SU-DHL-6 (cell line): ENCODE data around the gene CUL7.

Experiments
- H2AFZ ChIP-seq: fragments of 200-600 bp; sonication (generic); 2 replicates; pipeline ENCODE4 v1.6.1; 2014; ENCODE audit warnings: low read depth, mild to moderate bottlenecking, moderate library complexity, mixed read lengths, antibody characterized with exemption, low read length; ENCODE audit not compliant: severe bottlenecking
- H3F3A ChIP-seq: fragments of 200-600 bp; shearing (Covaris generic); 2 replicates; pipeline ENCODE4 v1.6.0; 2016; ENCODE audit warnings: antibody characterized with exemption, mild to moderate bottlenecking; ENCODE audit not compliant: insufficient read depth
- H3K27ac ChIP-seq: fragments of 200-600 bp; sonication (generic); 2 replicates; pipeline ENCODE4 v1.5.1; 2016; ENCODE audit warnings: low read depth, mild to moderate bottlenecking, low read length, moderate library complexity, mixed read lengths
- H3K27me3 ChIP-seq: fragments of 200-600 bp; sonication (generic), shearing (Covaris generic); 2 replicates; pipeline ENCODE4 v1.6.0; 2014; ENCODE audit warnings: mild to moderate bottlenecking, low read length
- H3K36me3 ChIP-seq: fragments of 200-600 bp; sonication (generic); 2 replicates; pipeline ENCODE4 v1.6.1; 2014; ENCODE audit warnings: mild to moderate bottlenecking, low read length, mixed read lengths
- H3K4me2 ChIP-seq: fragments of 300-600, 200-600 bp; shearing (Covaris generic), sonication (generic); 2 replicates; pipeline ENCODE4 v1.6.0; 2014; ENCODE audit warnings: low read length, low read depth, mild to moderate bottlenecking; ENCODE audit not compliant: poor library complexity, severe bottlenecking
- H3K4me3 ChIP-seq: fragments of 200-600 bp; sonication (generic); 2 replicates; pipeline ENCODE4 v1.5.1; 2014; ENCODE audit warnings: antibody characterized with exemption, low read length, mild to moderate bottlenecking, mixed read lengths; ENCODE audit not compliant: insufficient read depth, poor library complexity, severe bottlenecking
- H3K79me2 ChIP-seq: fragments of 200-600 bp; sonication (generic); 2 replicates; pipeline ENCODE4 v1.6.1; 2014; ENCODE audit warnings: mild to moderate bottlenecking, low read length, moderate library complexity; ENCODE audit not compliant: insufficient read depth
- H3K9ac ChIP-seq: fragments of 200-600 bp; sonication (generic); 2 replicates; pipeline ENCODE4 v1.7.0; 2014; ENCODE audit warnings: mild to moderate bottlenecking, low read length
- H3K9me2 ChIP-seq: fragments of 200-600 bp; sonication (generic); replicated peaks from 2 replicates; pipeline ENCODE4 v1.6.1; 2014; ENCODE audit warnings: low read length; ENCODE audit not compliant: insufficient read depth
- H3K9me3 ChIP-seq: fragments of 200-600 bp; sonication (generic); 2 replicates; pipeline ENCODE4 v1.6.1; 2014; ENCODE audit warnings: low read length, mixed read lengths; ENCODE audit not compliant: insufficient read depth
- H4K20me1 ChIP-seq: fragments of 200-600 bp; sonication (generic); 2 replicates; pipeline ENCODE4 v1.6.1; 2014; ENCODE audit warnings: low read depth, mild to moderate bottlenecking, antibody characterized with exemption, low read length, moderate library complexity, mixed read lengths
- CTCF ChIP-seq: fragments of 200-600 bp; sonication (generic); IDR thresholded peaks from one replicate; pipeline ENCODE4 v1.5.1; 2017; ENCODE audit warnings: antibody characterized with exemption, mild to moderate bottlenecking, low read length, moderate library complexity; ENCODE audit not compliant: insufficient read depth, poor library complexity, severe bottlenecking
- EZH2phosphoT487 ChIP-seq: fragments of 200-600 bp; sonication (generic), shearing (Covaris generic); conservative IDR thresholded peaks from 2 replicates; pipeline ENCODE4 v1.6.1; 2018; ENCODE audit warnings: mild to moderate bottlenecking, antibody characterized with exemption, low read length, moderate library complexity, mixed read lengths

The CUL7 gene

DNA sequence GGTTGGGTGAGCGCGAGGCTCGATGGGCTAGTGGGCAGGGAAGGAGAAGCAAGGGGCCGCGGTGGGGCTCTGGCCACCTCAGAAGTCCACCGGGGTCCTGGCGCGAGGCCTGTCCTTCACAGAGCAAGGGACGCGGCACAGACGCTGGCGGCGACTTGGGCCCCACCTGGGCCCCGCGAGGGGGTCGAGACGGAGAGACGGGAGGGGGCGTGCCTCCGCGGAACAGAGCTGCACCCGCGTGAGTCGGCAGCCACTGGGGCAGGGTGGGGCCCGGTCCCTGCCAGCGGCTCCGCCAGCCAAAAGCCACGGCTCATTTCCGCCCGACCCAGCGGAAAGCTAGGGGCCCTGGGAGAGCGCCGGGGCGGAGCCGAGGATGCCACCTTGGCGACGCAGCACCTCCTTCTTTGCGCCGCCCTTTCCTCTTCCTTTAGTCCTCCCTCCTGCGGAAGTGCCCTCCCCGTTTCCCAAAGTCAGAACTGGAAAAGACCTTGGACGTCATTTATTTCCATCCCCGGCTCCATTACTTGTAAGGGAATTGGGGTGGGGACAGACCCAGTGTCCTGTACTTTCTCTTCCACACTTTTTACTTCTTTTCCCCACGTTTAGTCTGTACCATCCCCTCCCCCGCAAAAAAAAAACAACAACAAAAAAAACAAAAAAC, at the start of gene CUL7:
Gene CUL7, minus strand, starts transcription at position 307 of the 661 bp plus-strand sequence. CDS start 1,063 bp downstream, outside the sequence.
- Histone ChIP-seq H3F3A (0 out of 2 replicates have a peak, but pooled peaks cover 4% of the 10 kb centered on the region), H3K4me2 (peak within 1 kb of the TSS; percentile 80), H3K9me3 (no peaks in the 10 kb centered on the region), H3K9ac (peak within 1 kb of the TSS; percentile 85), H4K20me1 (no peaks in the 10 kb centered on the region), H3K27me3 (no peaks in the 10 kb centered on the region), H3K4me3 (peak within 1 kb of the TSS; percentile 76), H3K9me2 (no peaks in the 10 kb centered on the region), H2AFZ (peak within 1 kb of the TSS; percentile 70), H3K27ac (peak within 1 kb of the TSS; percentile 62), H3K79me2 (peaks cover 10% of the 10 kb centered on the region), H3K36me3 (no peaks in the 10 kb centered on the region)
- TF ChIP-seq EZH2phosphoT487, result no peak
- TF ChIP-seq CTCF, result no peak

- H3K27me3 ChIP-seq, result no peaks in the 10 kb centered on the region
- no peak overlapping the region for H3K4me2 ChIP-seq
- H3K9me3 ChIP-seq, result no peaks in the 10 kb centered on the region
- H3K9ac ChIP-seq, result no peak overlapping the region
- no peak overlapping the region for H3K27ac ChIP-seq
- no peak overlapping the region for H3K4me3 ChIP-seq
- no peaks in the 10 kb centered on the region for H3K36me3 ChIP-seq
- H4K20me1 ChIP-seq, result no peaks in the 10 kb centered on the region
- no peaks in the 10 kb centered on the region for H3F3A ChIP-seq
- H2AFZ ChIP-seq, result no peak overlapping the region
- no peaks in the 10 kb centered on the region for H3K9me2 ChIP-seq
- TF ChIP-seq EZH2phosphoT487, result no peak
- no peak for TF ChIP-seq CTCF
- no peaks in the 10 kb centered on the region for H3K79me2 ChIP-seq
These were observed 47.8 kb upstream of the CUL7 start for GRCh38 chr6:43101497-43101896.

- Histone ChIP-seq H3K9ac (no peak overlapping the region), H3K27ac (no peak overlapping the region), H3F3A (no peaks in the 10 kb centered on the region), H3K36me3 (no peaks in the 10 kb centered on the region), H3K4me2 (no peak overlapping the region), H3K4me3 (no peak overlapping the region), H3K9me3 (no peaks in the 10 kb centered on the region), H2AFZ (no peak overlapping the region), H4K20me1 (no peaks in the 10 kb centered on the region), H3K79me2 (no peaks in the 10 kb centered on the region), H3K9me2 (no peaks in the 10 kb centered on the region), H3K27me3 (no peaks in the 10 kb centered on the region)
- TF ChIP-seq EZH2phosphoT487 (no peak), CTCF (no peak)
These were observed 43.9 kb upstream of the CUL7 start for GRCh38 chr6:43097502-43097901.
